OCI-LY3 (cell line): ENCODE measurements around the gene CFAP99.

Source experiments
- H2AFZ ChIP-seq: fragments of 200-600, 300-600 bp; shearing (Covaris generic); 2 replicates; pipeline ENCODE4 v1.6.0; 2014; ENCODE audit warnings: antibody characterized with exemption, low read depth, low read length
- H3K27ac ChIP-seq: fragments of 200-600, 300-600 bp; sonication (generic); 2 replicates; pipeline ENCODE4 v1.5.1; 2014; ENCODE audit warnings: mild to moderate bottlenecking, low read length, moderate library complexity, mixed read lengths
- H3K27me3 ChIP-seq: fragments of 200-600, 300-600 bp; sonication (generic); 2 replicates; pipeline ENCODE4 v1.6.1; 2014; ENCODE audit warnings: low read depth, low read length, mixed read lengths
- H3K36me3 ChIP-seq: fragments of 200-600, 300-600 bp; sonication (generic); replicated peaks from 2 replicates; pipeline ENCODE3; 2014; ENCODE audit warnings: low read depth, low read length, mixed read lengths
- H3K4me1 ChIP-seq: fragments of 300-600, 200-600 bp; sonication (generic); 2 replicates; pipeline ENCODE4 v1.6.1; 2014; ENCODE audit warnings: low read length, mixed read lengths
- H3K4me2 ChIP-seq: fragments of 200-600, 300-600 bp; sonication (generic); 2 replicates; pipeline ENCODE4 v1.6.1; 2014; ENCODE audit warnings: low read length, mixed read lengths
- H3K4me3 ChIP-seq: fragments of 300-600, 200-600 bp; sonication (generic); 2 replicates; pipeline ENCODE4 v1.5.1; 2014; ENCODE audit warnings: antibody characterized with exemption, mild to moderate bottlenecking, low read length, moderate library complexity
- H3K79me2 ChIP-seq: fragments of 300-600, 200-600 bp; shearing (Covaris generic); 2 replicates; pipeline ENCODE4 v1.6.1; 2014; ENCODE audit warnings: mild to moderate bottlenecking, low read length, mixed read lengths
- H3K9ac ChIP-seq: fragments of 300-600, 200-600 bp; shearing (Covaris generic); 2 replicates; pipeline ENCODE4 v1.6.0; 2014; ENCODE audit warnings: mild to moderate bottlenecking, low read length, moderate library complexity
- H3K9me3 ChIP-seq: fragments of 200-600, 300-600 bp; shearing (Covaris generic); 2 replicates; pipeline ENCODE4 v1.6.1; 2014; ENCODE audit warnings: low read length, mixed read lengths; ENCODE audit not compliant: insufficient read depth
- H4K20me1 ChIP-seq: fragments of 200-600, 300-600 bp; sonication (generic); 2 replicates; pipeline ENCODE4 v1.6.1; 2016; ENCODE audit warnings: low read length, mixed read lengths; ENCODE audit not compliant: insufficient read depth
- EZH2phosphoT487 ChIP-seq: fragments of 200-600 bp; shearing (Covaris generic); IDR thresholded peaks from 2 replicates; pipeline ENCODE4 v1.6.1; 2018; ENCODE audit warnings: antibody characterized with exemption, mixed run types, low read depth
- TF ChIP-seq, protein P1 (sequence below): fragments of 200-600, 300-600 bp; sonication (generic); IDR thresholded peaks from 2 replicates; pipeline ENCODE4 v1.5.1; 2014; ENCODE audit warnings: antibody characterized with exemption, low read length, low read depth

The CFAP99 gene

DNA sequence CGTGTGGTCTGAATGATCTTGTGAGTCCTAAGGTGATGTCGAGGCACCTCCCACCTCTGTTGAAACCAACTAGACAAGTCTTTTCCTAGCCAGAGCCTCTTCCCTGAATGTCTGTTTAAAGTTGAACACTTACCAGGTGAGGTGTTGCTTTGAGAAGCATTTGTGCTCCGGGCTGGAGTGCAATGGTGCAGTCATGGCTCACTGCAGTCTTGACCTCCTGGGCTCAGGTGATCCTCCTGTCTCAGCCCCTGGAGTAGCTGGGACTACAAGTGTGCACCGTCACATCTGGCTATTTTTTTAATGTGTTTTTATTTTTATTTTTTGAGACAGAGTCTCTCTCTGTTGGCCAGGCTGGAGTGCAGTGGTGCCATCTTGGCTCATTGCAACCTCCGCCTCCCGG, 68.2 kb downstream of the CFAP99 start:
- H4K20me1 ChIP-seq, result peaks cover 92% of the 10 kb centered on the region

DNA sequence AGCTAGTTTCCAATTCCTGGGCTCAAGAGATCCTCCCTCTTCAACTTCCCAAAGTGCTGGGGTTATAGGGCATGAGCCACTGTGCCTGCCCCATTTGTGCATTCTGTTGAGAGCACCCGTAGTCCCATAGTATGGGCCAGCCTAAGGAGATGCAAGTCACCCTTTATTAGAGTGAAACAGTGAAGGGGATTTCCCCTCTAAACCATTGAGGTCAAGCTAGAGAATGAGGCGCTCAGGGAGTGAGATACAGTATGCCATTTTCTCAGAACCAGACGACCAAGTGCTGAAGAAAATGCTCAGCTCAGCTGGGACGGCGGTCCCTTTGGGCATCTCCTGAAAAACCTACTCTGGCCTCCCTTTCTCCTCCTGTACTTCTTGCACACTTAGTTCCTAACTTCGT, 68.9 kb downstream of the CFAP99 start:
- Histone ChIP-seq H3K36me3 (peaks cover 34% of the 10 kb centered on the region), H3K27ac (peak overlapping the region; percentile 8; the same call in 1 of the 2 replicates), H3K27me3 (no peaks in the 10 kb centered on the region), H4K20me1 (peaks cover 92% of the 10 kb centered on the region), H3K4me3 (peak overlapping the region; percentile 17), H2AFZ (no peak overlapping the region), H3K9ac (no peak overlapping the region), H3K9me3 (no peaks in the 10 kb centered on the region), H3K4me1 (peaks cover 50% of the 10 kb centered on the region), H3K79me2 (peaks cover 99% of the 10 kb centered on the region), H3K4me2 (peak overlapping the region; percentile 48)
- no peak for TF ChIP-seq EZH2phosphoT487
- TF ChIP-seq, protein P1, sequence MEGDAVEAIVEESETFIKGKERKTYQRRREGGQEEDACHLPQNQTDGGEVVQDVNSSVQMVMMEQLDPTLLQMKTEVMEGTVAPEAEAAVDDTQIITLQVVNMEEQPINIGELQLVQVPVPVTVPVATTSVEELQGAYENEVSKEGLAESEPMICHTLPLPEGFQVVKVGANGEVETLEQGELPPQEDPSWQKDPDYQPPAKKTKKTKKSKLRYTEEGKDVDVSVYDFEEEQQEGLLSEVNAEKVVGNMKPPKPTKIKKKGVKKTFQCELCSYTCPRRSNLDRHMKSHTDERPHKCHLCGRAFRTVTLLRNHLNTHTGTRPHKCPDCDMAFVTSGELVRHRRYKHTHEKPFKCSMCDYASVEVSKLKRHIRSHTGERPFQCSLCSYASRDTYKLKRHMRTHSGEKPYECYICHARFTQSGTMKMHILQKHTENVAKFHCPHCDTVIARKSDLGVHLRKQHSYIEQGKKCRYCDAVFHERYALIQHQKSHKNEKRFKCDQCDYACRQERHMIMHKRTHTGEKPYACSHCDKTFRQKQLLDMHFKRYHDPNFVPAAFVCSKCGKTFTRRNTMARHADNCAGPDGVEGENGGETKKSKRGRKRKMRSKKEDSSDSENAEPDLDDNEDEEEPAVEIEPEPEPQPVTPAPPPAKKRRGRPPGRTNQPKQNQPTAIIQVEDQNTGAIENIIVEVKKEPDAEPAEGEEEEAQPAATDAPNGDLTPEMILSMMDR, result no peak

More for the DNA sequence above, 68.2 kb downstream of the CFAP99 start:
- H3K4me3 ChIP-seq, result no peak overlapping the region
- no peak overlapping the region for H2AFZ ChIP-seq
- TF ChIP-seq EZH2phosphoT487, result no peak
- TF ChIP-seq, protein P1, result no peak
- H3K27me3 ChIP-seq, result no peaks in the 10 kb centered on the region
- peaks cover 56% of the 10 kb centered on the region for H3K4me1 ChIP-seq
- 0 out of 2 replicates have a peak overlapping the region, but pooled peaks have one; percentile 90 for H3K4me2 ChIP-seq
- H3K79me2 ChIP-seq, result peaks cover 99% of the 10 kb centered on the region
- no peaks in the 10 kb centered on the region for H3K9me3 ChIP-seq
- no peak overlapping the region for H3K9ac ChIP-seq
- H3K36me3 ChIP-seq, result peaks cover 27% of the 10 kb centered on the region
- H3K27ac ChIP-seq, result no peak overlapping the region

DNA sequence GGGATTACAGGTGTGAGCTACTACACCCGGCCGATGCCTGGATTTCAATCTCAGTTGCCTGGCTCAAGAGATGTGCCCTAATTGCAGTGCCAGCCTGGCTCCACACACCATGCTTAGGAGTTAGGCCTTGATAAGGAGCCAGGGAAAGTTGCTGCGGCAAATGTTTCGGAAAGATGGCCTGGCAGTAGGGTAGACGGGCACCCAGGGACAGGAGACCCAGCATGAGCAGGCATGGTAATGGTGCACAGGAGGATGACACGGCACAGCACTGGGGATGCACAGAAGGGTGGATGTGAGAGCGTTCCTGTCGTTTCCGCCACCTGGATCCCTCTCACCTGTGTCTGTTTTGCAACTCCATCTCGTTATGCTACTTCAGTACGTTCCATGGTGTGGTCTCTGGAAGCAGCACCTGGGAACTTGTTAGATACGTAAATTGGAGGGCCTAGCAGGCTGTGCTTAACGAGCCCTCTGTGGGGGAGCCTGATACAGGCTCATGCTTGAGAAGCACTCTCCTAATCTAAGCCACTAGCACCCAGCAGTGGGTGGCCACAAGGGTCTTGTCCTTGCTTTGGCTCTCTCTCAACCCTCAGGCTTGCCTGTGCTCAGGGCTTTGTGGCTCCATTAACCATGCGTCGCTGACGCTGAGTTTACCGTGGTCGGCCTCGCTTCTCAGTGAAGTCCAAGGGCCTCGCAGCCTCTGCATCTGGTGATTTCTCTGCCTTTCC, 70.5 kb downstream of the CFAP99 start:
- Histone ChIP-seq H3K27me3 (no peaks in the 10 kb centered on the region), H3K79me2 (peaks cover 96% of the 10 kb centered on the region), H2AFZ (no peak overlapping the region), H3K36me3 (peaks cover 46% of the 10 kb centered on the region), H3K4me3 (no peak overlapping the region), H3K4me1 (peaks cover 37% of the 10 kb centered on the region), H3K9ac (no peak overlapping the region), H3K4me2 (no peak overlapping the region), H3K9me3 (no peaks in the 10 kb centered on the region), H3K27ac (no peak overlapping the region), H4K20me1 (peaks cover 92% of the 10 kb centered on the region)
- TF ChIP-seq, protein P1, result no peak
- TF ChIP-seq EZH2phosphoT487, result no peak

DNA sequence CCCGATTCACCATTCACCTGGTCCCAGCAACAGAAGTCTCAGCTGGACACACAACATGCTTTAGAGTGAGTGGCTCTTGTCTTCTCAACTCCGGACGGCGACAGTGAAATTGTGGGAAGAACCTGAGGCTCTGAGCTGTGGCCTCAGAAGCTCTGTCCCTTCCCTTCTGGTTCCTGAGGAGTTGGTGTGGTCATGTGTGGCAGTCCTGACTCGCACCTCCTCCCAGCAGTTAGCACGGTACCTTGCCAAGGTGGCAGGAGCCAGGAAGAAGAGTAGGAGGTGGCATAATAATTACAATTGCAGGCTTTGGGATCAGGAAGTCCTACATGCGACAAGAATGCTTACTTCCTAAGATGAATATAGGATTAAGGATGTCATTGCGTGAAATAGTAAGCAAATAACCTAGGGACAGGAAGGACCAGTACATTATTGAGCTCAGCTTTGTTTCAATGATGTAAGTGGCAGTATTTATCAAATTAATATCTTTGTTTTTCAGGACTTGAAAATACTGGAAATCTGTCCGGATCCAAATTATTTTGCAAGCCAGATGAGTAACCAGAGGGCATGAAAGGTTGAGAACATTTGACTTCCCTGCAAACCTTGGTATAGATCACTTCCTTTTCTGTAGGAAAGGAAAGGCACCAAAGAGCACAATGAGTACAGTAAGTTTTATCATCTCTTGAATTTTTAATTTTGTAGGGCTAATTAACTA, 71.2 kb downstream of the CFAP99 start:
- Histone ChIP-seq H3K36me3 (peaks cover 47% of the 10 kb centered on the region), H2AFZ (no peak overlapping the region), H3K79me2 (peaks cover 91% of the 10 kb centered on the region), H3K4me2 (no peak overlapping the region), H3K4me1 (peaks cover 32% of the 10 kb centered on the region), H4K20me1 (peaks cover 87% of the 10 kb centered on the region), H3K9ac (no peak overlapping the region), H3K27ac (no peak overlapping the region), H3K4me3 (no peak overlapping the region), H3K9me3 (no peaks in the 10 kb centered on the region), H3K27me3 (no peaks in the 10 kb centered on the region)
- TF ChIP-seq, protein P1, result no peak
- no peak for TF ChIP-seq EZH2phosphoT487
